Measurements from ENCODE around the gene SEZ6L2.

- TF ChIP-seq, protein P1, sequence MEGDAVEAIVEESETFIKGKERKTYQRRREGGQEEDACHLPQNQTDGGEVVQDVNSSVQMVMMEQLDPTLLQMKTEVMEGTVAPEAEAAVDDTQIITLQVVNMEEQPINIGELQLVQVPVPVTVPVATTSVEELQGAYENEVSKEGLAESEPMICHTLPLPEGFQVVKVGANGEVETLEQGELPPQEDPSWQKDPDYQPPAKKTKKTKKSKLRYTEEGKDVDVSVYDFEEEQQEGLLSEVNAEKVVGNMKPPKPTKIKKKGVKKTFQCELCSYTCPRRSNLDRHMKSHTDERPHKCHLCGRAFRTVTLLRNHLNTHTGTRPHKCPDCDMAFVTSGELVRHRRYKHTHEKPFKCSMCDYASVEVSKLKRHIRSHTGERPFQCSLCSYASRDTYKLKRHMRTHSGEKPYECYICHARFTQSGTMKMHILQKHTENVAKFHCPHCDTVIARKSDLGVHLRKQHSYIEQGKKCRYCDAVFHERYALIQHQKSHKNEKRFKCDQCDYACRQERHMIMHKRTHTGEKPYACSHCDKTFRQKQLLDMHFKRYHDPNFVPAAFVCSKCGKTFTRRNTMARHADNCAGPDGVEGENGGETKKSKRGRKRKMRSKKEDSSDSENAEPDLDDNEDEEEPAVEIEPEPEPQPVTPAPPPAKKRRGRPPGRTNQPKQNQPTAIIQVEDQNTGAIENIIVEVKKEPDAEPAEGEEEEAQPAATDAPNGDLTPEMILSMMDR (tag by site-specific recombination; IDR thresholded peaks at IDR 0.05), result no peak
- TF ChIP-seq TRIM28 (IDR thresholded peaks at IDR 0.05; ENCODE audit: borderline replicate concordance, low read length) (no peak), ZNF302 (tag by site-specific recombination; IDR thresholded peaks at IDR 0.05; ENCODE audit: low read depth) (no peak), ZXDB (tag by site-specific recombination; IDR thresholded peaks at IDR 0.05) (no peak), ZNF324 (tag by site-specific recombination; IDR thresholded peaks at IDR 0.05) (no peak), BCL11B (tag by site-specific recombination; IDR thresholded peaks at IDR 0.05; ENCODE audit: low read depth) (no peak), ZSCAN18 (tag by site-specific recombination; IDR thresholded peaks at IDR 0.05) (no peak)
- TF ChIP-seq, protein P2, sequence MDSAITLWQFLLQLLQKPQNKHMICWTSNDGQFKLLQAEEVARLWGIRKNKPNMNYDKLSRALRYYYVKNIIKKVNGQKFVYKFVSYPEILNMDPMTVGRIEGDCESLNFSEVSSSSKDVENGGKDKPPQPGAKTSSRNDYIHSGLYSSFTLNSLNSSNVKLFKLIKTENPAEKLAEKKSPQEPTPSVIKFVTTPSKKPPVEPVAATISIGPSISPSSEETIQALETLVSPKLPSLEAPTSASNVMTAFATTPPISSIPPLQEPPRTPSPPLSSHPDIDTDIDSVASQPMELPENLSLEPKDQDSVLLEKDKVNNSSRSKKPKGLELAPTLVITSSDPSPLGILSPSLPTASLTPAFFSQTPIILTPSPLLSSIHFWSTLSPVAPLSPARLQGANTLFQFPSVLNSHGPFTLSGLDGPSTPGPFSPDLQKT (IDR thresholded peaks at IDR 0.05; ENCODE audit: borderline replicate concordance, low read depth, low read length), result no peak
These were observed 27.3 kb upstream of the SEZ6L2 start for GRCh38 chr16:29926711-29927052.
